ENCODE results near the gene STYX. TPM values are rescaled to one million over a fixed set of nuclear protein-coding genes. Genes with fewer than 3 reads are reported as not detected.
A peak's percentile ranks its signal among the peaks of the same experiment; 100 is the strongest.

Gene STYX
- total RNA-seq, 1 experiment from 2014 or later = 24.0 TPM

GRCh38 chr14:52790756-52791222 lies 60.8 kb downstream of the STYX start:
- H4K20me1 ChIP-seq (ENCODE audit: control insufficient read depth, insufficient read depth, insufficient read length) = no peaks in the 10 kb centered on the region
- no peak overlapping the region for H2AFZ ChIP-seq (ENCODE audit: low read length)
- H3K27ac ChIP-seq (ENCODE audit: insufficient read length, low read depth, low read length) = no peak overlapping the region
- no peaks in the 10 kb centered on the region for H3K27me3 Mint-ChIP-seq (ENCODE audit: low read depth)
- H2AK5ac ChIP-seq (ENCODE audit: insufficient read length, low read length) = no peak overlapping the region
- H3K27ac Mint-ChIP-seq = peak overlapping the region; percentile 28 to 93 (median 65); a peak in 6 of 7 replicates
- H3K4me2 ChIP-seq (ENCODE audit: insufficient read depth, insufficient read length, low read length) = peak overlapping the region; percentile 98
- no peaks in the 10 kb centered on the region; the same call in 1 of the 2 replicates for H3K79me2 ChIP-seq (ENCODE audit: insufficient read depth, low read length)
- H3K27me3 ChIP-seq (ENCODE audit: insufficient read depth, low read length) = no peaks in the 10 kb centered on the region
- no peak overlapping the region for H4K8ac ChIP-seq (replicated peaks; ENCODE audit: insufficient read length, low read depth, low read length)
- no peak for TF ChIP-seq CTCF (conservative IDR thresholded peaks at IDR 0.05)
- H3K23ac ChIP-seq (ENCODE audit: insufficient read length, low read depth, low read length) = no peak overlapping the region
- peak overlapping the region; percentile 6 for H3K14ac ChIP-seq (ENCODE audit: insufficient read depth, low read length)
- H3K36me3 Mint-ChIP-seq (ENCODE audit: insufficient read depth in 1 of 3, low read depth in 3 of 3) = peaks cover 0 to 11% (median 4%) of the 10 kb centered on the region in 3 experiments; a peak in 5 of 7 replicates
- H3K9ac ChIP-seq (ENCODE audit: extremely low read depth, insufficient read length, low read length) = peak overlapping the region; percentile 26
- peak overlapping the region; percentile 91 to 94 for H3K4me3 Mint-ChIP-seq
- no peak overlapping the region for H2BK12ac ChIP-seq (ENCODE audit: insufficient read length, low read depth, low read length)
- no peak overlapping the region for H4K5ac ChIP-seq (ENCODE audit: insufficient read length, low read depth, low read length)
- H2BK5ac ChIP-seq (ENCODE audit: insufficient read length, low read length) = no peak overlapping the region
- H3K4ac ChIP-seq (ENCODE audit: low read depth, low read length) = no peak overlapping the region
- DNase-seq = no peak
- no peaks in the 10 kb centered on the region for H3K79me1 ChIP-seq (ENCODE audit: insufficient read depth, low read depth, low read length, poor library complexity, severe bottlenecking)
- no peak overlapping the region for H2BK15ac ChIP-seq (ENCODE audit: low read depth, low read length)
- WGBS (ENCODE audit: extremely low coverage, insufficient read length, low lambda C conversion rate) = no CpG with 5 or more reads among the region's 26 CpGs
- no peak overlapping the region for H4K91ac ChIP-seq (ENCODE audit: insufficient read length, low read depth, low read length)
- no peak overlapping the region for H3K18ac ChIP-seq (ENCODE audit: insufficient read length, low read depth, low read length)
- no peaks in the 10 kb centered on the region for H3K9me3 ChIP-seq (ENCODE audit: control insufficient read depth, low read depth, low read length)
- H2BK20ac ChIP-seq (ENCODE audit: low read depth, low read length, poor library complexity, severe bottlenecking) = no peak overlapping the region
- H3K9me3 Mint-ChIP-seq = no peaks in the 10 kb centered on the region; a peak in 2 of 5 replicates
- peaks cover 10% of the 10 kb centered on the region for H3K23me2 ChIP-seq (ENCODE audit: insufficient read length, low read depth, low read length, poor library complexity, severe bottlenecking)
- H3T11ph ChIP-seq (ENCODE audit: low read length) = no peak overlapping the region
- H3K56ac ChIP-seq (ENCODE audit: insufficient read length, low read depth, low read length) = no peak overlapping the region
- H3K4me1 Mint-ChIP-seq = peaks cover 21 to 25% of the 10 kb centered on the region in 2 experiments
- peaks cover 4% of the 10 kb centered on the region; the same call in 1 of the 2 replicates for H3K4me1 ChIP-seq (ENCODE audit: insufficient read depth, low read length)
- H2BK120ac ChIP-seq (ENCODE audit: low read depth, low read length, poor library complexity, severe bottlenecking) = no peak overlapping the region

All from H9 (cell line).